Measurements from ENCODE around the gene PRRT4. TPM values are rescaled to one million over a fixed set of nuclear protein-coding genes. Genes with fewer than 3 reads are reported as not detected.

Gene PRRT4
- total and polyA plus RNA-seq, 9 of the 15 experiments (the other 6 are each of a cell fraction or from before 2014, with no cell fraction given): not detected

GRCh38 chr7:128387216-128388144, 26.0 kb upstream of the PRRT4 start (continued):
- TF ChIP-seq ZNF232 (CRISPR knock-in tag; IDR thresholded peaks at IDR 0.05): no peak
- TF ChIP-seq RB1 (IDR thresholded peaks at IDR 0.05; ENCODE audit: low read depth): peak; percentile 45; the same call in 1 of the 2 replicates
- no peak for TF ChIP-seq ZC3H4 (CRISPR knock-in tag; IDR thresholded peaks at IDR 0.05; ENCODE audit: borderline replicate concordance)
- no peak for TF ChIP-seq MBD1 (CRISPR knock-in tag; IDR thresholded peaks at IDR 0.05)
- TF ChIP-seq SREBF2 (CRISPR knock-in tag; IDR thresholded peaks at IDR 0.05): no peak
- no peak for TF ChIP-seq COPS2 (conservative IDR thresholded peaks at IDR 0.05)
- no peak for TF ChIP-seq NCOA6 (IDR thresholded peaks at IDR 0.05)
- TF ChIP-seq TAF7 (tag; IDR thresholded peaks at IDR 0.05): no peak
- no peak for TF ChIP-seq TCF7 (IDR thresholded peaks at IDR 0.05; ENCODE audit: borderline replicate concordance)
- TF ChIP-seq ZNF445 (CRISPR knock-in tag; IDR thresholded peaks at IDR 0.05; ENCODE audit: low read depth): no peak
- TF ChIP-seq LARP7 (IDR thresholded peaks at IDR 0.05): no peak
- no peak for TF ChIP-seq ATF3 (IDR thresholded peaks at IDR 0.05)
- 0 out of 2 replicates have a peak, but pooled peaks have one; percentile 60 for TF ChIP-seq ATF3 (CRISPR knock-in tag; conservative IDR thresholded peaks at IDR 0.05)
- TF ChIP-seq DEAF1 (CRISPR knock-in tag; IDR thresholded peaks at IDR 0.05): peak; percentile 87
- peak; percentile 36; the same call in 1 of the 2 replicates for TF ChIP-seq LCOR (CRISPR knock-in tag; IDR thresholded peaks at IDR 0.05)
- TF ChIP-seq CBX8 (IDR thresholded peaks at IDR 0.05; ENCODE audit: borderline replicate concordance, extremely low read depth, low read depth, low read length, poor library complexity, severe bottlenecking): no peak
- TF ChIP-seq NR2C2 (CRISPR knock-in tag; IDR thresholded peaks at IDR 0.05): 0 out of 2 replicates have a peak, but pooled peaks have one; percentile 43
- no peak for TF ChIP-seq NR2C2 (tag; IDR thresholded peaks at IDR 0.05)

Data from K562 (cell line).